Mucosa of rectum (tissue), 2 donors: ENCODE results near the gene HSPBP1.

Experiments used
- H3K27ac ChIP-seq, 2 donors: one replicate each; pipeline ENCODE4 v1.7.0; 2013; ENCODE audit warnings: inconsistent platforms in 2 of 2, low read depth in 2 of 2, low read length in 2 of 2
- H3K27me3 ChIP-seq, 2 donors: one replicate each; pipeline ENCODE4 v1.7.0; 2013; ENCODE audit warnings: low read length in 2 of 2; ENCODE audit not compliant: control insufficient read depth in 2 of 2, insufficient read depth in 2 of 2
- H3K36me3 ChIP-seq, 2 donors: one replicate each; pipeline ENCODE4 v1.7.0; 2013; ENCODE audit warnings: low read length in 2 of 2; ENCODE audit not compliant: control insufficient read depth in 2 of 2, insufficient read depth in 2 of 2
- H3K4me1 ChIP-seq, 2 donors: one replicate each; pipeline ENCODE4 v1.7.0; 2013; ENCODE audit warnings: low read length in 2 of 2, mild to moderate bottlenecking in 1 of 2; ENCODE audit not compliant: control insufficient read depth in 2 of 2, insufficient read depth in 2 of 2
- H3K4me3 ChIP-seq, 2 donors: one replicate each; pipeline ENCODE4 v1.7.0; 2013; ENCODE audit warnings: low read length in 2 of 2
- H3K9ac ChIP-seq, 2 donors: one replicate each; pipeline ENCODE4 v1.7.0; 2013; ENCODE audit warnings: low read length in 2 of 2, low read depth in 1 of 2, mild to moderate bottlenecking in 1 of 2
- H3K9me3 ChIP-seq, 2 donors: one replicate each; pipeline ENCODE4 v1.7.0; 2013; ENCODE audit warnings: low read length in 2 of 2; ENCODE audit not compliant: control insufficient read depth in 2 of 2
- donor health status: healthy.
- donor health status: Normal muscosa, but diverticular disease.

Gene HSPBP1

GRCh38 chr19:55216461-55217198 lies 63.3 kb downstream of the HSPBP1 start:
- Histone ChIP-seq H3K9ac (peak overlapping the region; percentile 66 to 67), H3K27me3 (no peaks in the 10 kb centered on the region), H3K4me1 (peaks cover 9 to 11% of the 10 kb centered on the region in 2 donors), H3K27ac (peak overlapping the region; percentile 87), H3K36me3 (no peaks in the 10 kb centered on the region), H3K9me3 (no peaks in the 10 kb centered on the region), H3K4me3 (peak overlapping the region; percentile 69 to 79)

DNA sequence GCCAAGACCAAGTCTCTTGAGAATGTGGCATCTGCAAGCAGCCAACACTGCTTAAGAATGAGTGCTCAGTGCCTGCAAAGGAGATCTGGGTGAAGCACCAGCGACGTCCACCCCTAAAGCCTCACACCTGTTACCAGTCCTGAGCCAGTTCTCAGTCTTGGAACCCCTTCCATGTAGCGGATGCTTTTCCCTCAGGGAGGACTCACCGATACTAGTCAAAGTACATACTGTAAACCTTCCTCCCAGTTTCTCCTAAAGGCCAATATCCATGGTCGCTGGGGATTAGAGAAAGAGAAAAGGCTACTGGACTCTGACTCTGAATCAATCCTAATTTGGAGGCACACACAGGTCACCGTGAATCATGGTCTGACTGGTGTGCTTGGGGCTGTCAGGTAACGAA lies 66.4 kb downstream of the HSPBP1 start:
- Histone ChIP-seq H3K9ac (no peak overlapping the region), H3K9me3 (no peaks in the 10 kb centered on the region), H3K27ac (no peak overlapping the region), H3K4me1 (peaks cover 15 to 23% of the 10 kb centered on the region in 2 donors), H3K27me3 (no peaks in the 10 kb centered on the region), H3K4me3 (no peak overlapping the region), H3K36me3 (no peaks in the 10 kb centered on the region)

- Histone ChIP-seq H3K36me3 (no peaks in the 10 kb centered on the region), H3K4me3 (no peak overlapping the region)
Observed at GRCh38 chr19:55212447-55212846, 67.5 kb downstream of the HSPBP1 start.

More at GRCh38 chr19:55212447-55212846, 67.5 kb downstream of the HSPBP1 start:
- Histone ChIP-seq H3K27ac (no peak overlapping the region), H3K4me1 (peaks cover 15 to 23% of the 10 kb centered on the region in 2 donors), H3K9ac (no peak overlapping the region), H3K27me3 (no peaks in the 10 kb centered on the region), H3K9me3 (no peaks in the 10 kb centered on the region)
